B cell (primary cell): ENCODE data around the gene TFEC. TPM values are rescaled to one million over a fixed set of nuclear protein-coding genes. Genes with fewer than 3 reads are reported as not detected.

Experiments
- ATAC-seq: fragments of 200-7000 bp; cut with Tn5 transposase; one replicate; pipeline ENCODE4 v1.10.0; 2021; ENCODE audit warnings: low read depth, mild to moderate bottlenecking, moderate number of reproducible peaks, moderate library complexity
- CTCF ChIA-PET: fragments of 350-600 bp; sonication (Branson Sonifier 250); formaldehyde crosslinking; loops from one replicate; lab custom pipeline; 2021; ENCODE audit warnings: antibody characterized with exemption, inconsistent platforms; lab: Charles Lee
- POLR2A ChIA-PET: fragments of 350-600 bp; sonication (Branson Sonifier 250); formaldehyde crosslinking; loops from one replicate; lab custom pipeline; 2021; ENCODE audit warnings: antibody characterized with exemption; lab: Charles Lee
- DNase-seq: peaks from one replicate; pipeline ENCODE4 v3.0.0; 2013
- H2AFZ ChIP-seq: 2 replicates; pipeline ENCODE4 v1.6.1; 2012; ENCODE audit warnings: mild to moderate bottlenecking, low read depth, low read length; ENCODE audit not compliant: insufficient read depth, poor library complexity, severe bottlenecking
- H3K27ac ChIP-seq, 2 donors: 1 replicate in 1 of 2; 2 replicates in 1 of 2; pipeline ENCODE4 v1.5.1; 2012 to 2013; ENCODE audit warnings: low read length in 2 of 2, mild to moderate bottlenecking in 2 of 2, moderate library complexity in 1 of 2
- H3K27me3 ChIP-seq, 4 experiments: fragments of 200-600 bp in 1 of 4; sonication (generic) in 1 of 4; replicated peaks in 1 of 4; 1 replicate in 2 of 4; 2 replicates in 2 of 4; pipeline versions ENCODE4 v1.6.1 to v1.7.0; 2013 to 2016; ENCODE audit warnings: low read length in 3 of 4, mild to moderate bottlenecking in 2 of 4, mixed read lengths in 1 of 4, moderate library complexity in 1 of 4; ENCODE audit not compliant: insufficient read depth in 4 of 4, control insufficient read depth in 3 of 4; ENCODE audit errors: control extremely low read depth in 1 of 4
- H3K36me3 ChIP-seq, 2 experiments: replicated peaks in 1 of 2; 1 replicate in 1 of 2; 2 replicates in 1 of 2; pipeline versions ENCODE4 v1.6.1 to v1.7.1; 2013; ENCODE audit warnings: low read length in 1 of 2; ENCODE audit not compliant: insufficient read depth in 2 of 2, control insufficient read depth in 1 of 2; ENCODE audit errors: control extremely low read depth in 1 of 2, extremely low read depth in 1 of 2
- H3K4me1 ChIP-seq, 2 donors: fragments of 200-600 bp in 1 of 2; sonication (generic) in 1 of 2; 1 replicate in 1 of 2; 2 replicates in 1 of 2; pipeline versions ENCODE4 v1.5.1 to v1.6.1; 2013 to 2017; ENCODE audit warnings: low read length in 2 of 2; ENCODE audit not compliant: control insufficient read depth in 2 of 2, insufficient read depth in 2 of 2
- H3K4me2 ChIP-seq: replicated peaks from 2 replicates; pipeline ENCODE3; 2012; ENCODE audit warnings: mild to moderate bottlenecking, low read depth, low read length; ENCODE audit not compliant: poor library complexity, severe bottlenecking
- H3K4me3 ChIP-seq, 5 experiments: fragments of 200-600 bp in 1 of 5; sonication (generic) in 1 of 5; 1 replicate in 3 of 5; 2 replicates in 2 of 5; pipeline versions ENCODE4 v1.5.1 to v1.7.0; 2011 to 2016; ENCODE audit warnings: low read length in 4 of 5, mild to moderate bottlenecking in 4 of 5, low read depth in 2 of 5, control low read depth in 1 of 5, moderate library complexity in 1 of 5; ENCODE audit not compliant: insufficient read depth in 1 of 5; ENCODE audit errors: control extremely low read depth in 1 of 5, extremely low read depth in 1 of 5
- H3K79me2 ChIP-seq: fragments of 200-600 bp; sonication (generic); one replicate; pipeline ENCODE4 v1.6.0; 2016; ENCODE audit warnings: low read length; ENCODE audit not compliant: control insufficient read depth, insufficient read depth
- H3K9ac ChIP-seq: fragments of 200-600 bp; sonication (generic); 2 replicates; pipeline ENCODE4 v1.6.1; 2017; ENCODE audit warnings: mild to moderate bottlenecking, low read length, moderate library complexity
- H3K9me3 ChIP-seq, 3 donors: one replicate each; pipeline versions ENCODE4 v1.6.1 to v1.7.1; 2013; ENCODE audit warnings: low read length in 2 of 3; ENCODE audit not compliant: control insufficient read depth in 2 of 3, insufficient read depth in 1 of 3; ENCODE audit errors: control extremely low read depth in 1 of 3
- H4K20me1 ChIP-seq: 2 replicates; pipeline ENCODE4 v1.6.0; 2012; ENCODE audit warnings: mild to moderate bottlenecking, low read length; ENCODE audit not compliant: insufficient read depth, control insufficient read depth, poor library complexity, severe bottlenecking
- H3K27ac Mint-ChIP-seq: one replicate; pipeline ENCODE4 v1.8.0; 2021; ENCODE audit warnings: mixed read lengths
- H3K27me3 Mint-ChIP-seq: one replicate; pipeline ENCODE4 v1.8.0; 2021; ENCODE audit warnings: mixed read lengths
- H3K4me1 Mint-ChIP-seq: one replicate; pipeline ENCODE4 v1.8.0; 2021; ENCODE audit warnings: mixed read lengths
- H3K4me3 Mint-ChIP-seq: one replicate; pipeline ENCODE4 v1.8.0; 2021; ENCODE audit warnings: mixed read lengths
- H3K9me3 Mint-ChIP-seq: one replicate; pipeline ENCODE4 v1.8.0; 2022; ENCODE audit warnings: mixed read lengths; ENCODE audit not compliant: insufficient read depth
- EZH2 ChIP-seq: IDR thresholded peaks from 2 replicates; pipeline ENCODE4 v1.6.1; 2012; ENCODE audit warnings: borderline replicate concordance, low read depth, mild to moderate bottlenecking, moderate library complexity, low read length; ENCODE audit not compliant: insufficient read depth, poor library complexity, severe bottlenecking
- WGBS: methylation state at CpG from one replicate; pipeline ENCODE4 v1.1.5; 2013; ENCODE audit warnings: missing lambda C conversion rate; ENCODE audit not compliant: insufficient coverage; 5-methylcytosine and 5-hydroxymethylcytosine counted together
- intact Hi-C: fragments of 100-400 bp; cut with micrococcal nuclease; formaldehyde crosslinking; loops from one replicate; pipeline ENCODE4 v1.10.0; 2022
- polyA plus RNA-seq: library from polyadenylated mRNA; depleted of rRNA; stranded (reverse); fragments of >200 nt; gene quantifications from 2 replicates; pipeline ENCODE4 v1.2.3, GENCODE V29; 2012
- total RNA-seq, 2 donors: library from RNA; stranded (reverse); fragments of 120-200 nt in 1 of 2; gene quantifications; 1 replicate in 1 of 2; 2 replicates in 1 of 2; pipeline versions ENCODE4 v1.2.3 to v1.2.4, GENCODE V29; 2013 to 2022
- TF ChIP-seq, protein P1 (sequence below): fragments of 200-600 bp; IDR thresholded peaks from one replicate; pipeline ENCODE4 v1.8.0; 2022; ENCODE audit warnings: antibody characterized with exemption, mild to moderate bottlenecking

Gene TFEC
- total and polyA plus RNA-seq, 2 donors (not counting 1 experiment from before 2014, with no cell fraction given): 17.3 to 36.3 TPM

DNA sequence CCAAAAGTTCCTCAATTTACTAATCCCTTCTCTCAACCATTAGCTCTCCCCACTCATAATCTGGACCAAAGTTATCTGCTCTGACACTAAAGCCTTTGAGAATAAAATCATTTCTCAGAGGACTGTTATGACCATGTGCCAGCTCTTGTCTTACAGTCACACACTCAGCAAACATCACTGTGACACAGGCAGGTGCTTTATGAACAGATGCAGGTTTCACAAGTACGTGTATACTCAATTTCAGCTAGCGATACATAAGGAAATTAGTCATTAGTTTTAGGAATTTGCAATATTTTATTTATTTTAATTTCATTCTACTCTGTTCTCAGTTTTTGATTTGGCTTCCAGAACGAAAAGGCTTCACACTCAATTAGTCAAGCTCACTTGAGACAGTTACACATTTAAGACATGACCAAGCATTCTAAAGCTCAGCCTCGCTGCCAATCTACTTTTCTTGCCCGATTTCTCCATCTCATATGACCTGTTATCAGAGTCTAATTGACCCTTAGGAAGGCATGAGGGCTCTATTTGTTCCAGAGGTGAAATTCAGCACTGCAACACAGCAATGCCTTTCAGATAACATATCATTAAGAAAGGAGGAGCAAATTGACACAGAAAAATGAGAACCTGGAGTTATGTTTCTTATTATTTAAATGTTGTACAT lies 76.8 kb downstream of the TFEC start:
- POLR2A ChIA-PET: no interaction called here
- WGBS: no CpG with 5 or more reads among the region's 5 CpGs
- no peaks in the 10 kb centered on the region for H3K36me3 ChIP-seq
- no peaks in the 10 kb centered on the region for H3K79me2 ChIP-seq
- no peak overlapping the region for H3K4me3 Mint-ChIP-seq
- H3K27me3 Mint-ChIP-seq: no peaks in the 10 kb centered on the region
- no peak overlapping the region for H3K27ac Mint-ChIP-seq
- no peaks in the 10 kb centered on the region for H3K4me1 ChIP-seq
- H3K9ac ChIP-seq: no peak overlapping the region
- no peaks in the 10 kb centered on the region for H3K4me1 Mint-ChIP-seq
- CTCF ChIA-PET: no interaction called here
- DNase-seq (no peak), ATAC-seq (no peak)
- no peak overlapping the region for H3K27ac ChIP-seq
- H3K27me3 ChIP-seq: no peaks in the 10 kb centered on the region
- H3K9me3 Mint-ChIP-seq: no peaks in the 10 kb centered on the region
- no peak overlapping the region for H3K4me3 ChIP-seq
- intact Hi-C loops: no loop called here
- no peaks in the 10 kb centered on the region for H4K20me1 ChIP-seq
- H3K9me3 ChIP-seq: no peaks in the 10 kb centered on the region
- H2AFZ ChIP-seq: no peak overlapping the region
- TF ChIP-seq EZH2: no peak
- TF ChIP-seq, protein P1, sequence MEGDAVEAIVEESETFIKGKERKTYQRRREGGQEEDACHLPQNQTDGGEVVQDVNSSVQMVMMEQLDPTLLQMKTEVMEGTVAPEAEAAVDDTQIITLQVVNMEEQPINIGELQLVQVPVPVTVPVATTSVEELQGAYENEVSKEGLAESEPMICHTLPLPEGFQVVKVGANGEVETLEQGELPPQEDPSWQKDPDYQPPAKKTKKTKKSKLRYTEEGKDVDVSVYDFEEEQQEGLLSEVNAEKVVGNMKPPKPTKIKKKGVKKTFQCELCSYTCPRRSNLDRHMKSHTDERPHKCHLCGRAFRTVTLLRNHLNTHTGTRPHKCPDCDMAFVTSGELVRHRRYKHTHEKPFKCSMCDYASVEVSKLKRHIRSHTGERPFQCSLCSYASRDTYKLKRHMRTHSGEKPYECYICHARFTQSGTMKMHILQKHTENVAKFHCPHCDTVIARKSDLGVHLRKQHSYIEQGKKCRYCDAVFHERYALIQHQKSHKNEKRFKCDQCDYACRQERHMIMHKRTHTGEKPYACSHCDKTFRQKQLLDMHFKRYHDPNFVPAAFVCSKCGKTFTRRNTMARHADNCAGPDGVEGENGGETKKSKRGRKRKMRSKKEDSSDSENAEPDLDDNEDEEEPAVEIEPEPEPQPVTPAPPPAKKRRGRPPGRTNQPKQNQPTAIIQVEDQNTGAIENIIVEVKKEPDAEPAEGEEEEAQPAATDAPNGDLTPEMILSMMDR: no peak
- H3K4me2 ChIP-seq: no peak overlapping the region

DNA sequence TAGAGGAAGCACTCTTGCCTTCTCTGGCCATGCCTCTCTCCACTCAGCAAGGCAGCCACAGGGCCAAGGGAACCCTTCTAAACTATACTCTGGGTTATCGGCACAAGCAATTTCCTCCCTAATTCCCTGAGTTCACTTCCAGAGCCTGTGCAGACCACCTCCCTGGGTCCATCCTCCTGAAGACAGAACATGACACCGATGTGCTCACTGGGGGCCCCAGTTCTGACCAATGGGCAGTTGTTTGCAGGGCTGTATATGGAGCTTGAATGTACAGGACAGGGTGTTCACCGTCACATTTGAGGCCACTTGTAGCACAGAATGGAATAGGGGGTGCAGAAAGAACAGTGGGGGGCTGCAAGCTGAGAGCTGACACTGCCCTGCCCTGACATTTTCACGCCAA lies 77.7 kb downstream of the TFEC start:
- Histone ChIP-seq H3K9me3 (no peaks in the 10 kb centered on the region), H3K79me2 (no peaks in the 10 kb centered on the region), H3K4me3 (no peak overlapping the region), H3K27ac (no peak overlapping the region), H2AFZ (no peak overlapping the region), H3K4me2 (no peak overlapping the region), H3K4me1 (no peaks in the 10 kb centered on the region), H3K36me3 (no peaks in the 10 kb centered on the region), H4K20me1 (no peaks in the 10 kb centered on the region), H3K27me3 (no peaks in the 10 kb centered on the region), H3K9ac (no peak overlapping the region)
- no peak for DNase-seq
- 92% methylated on average over 3 of the region's 4 CpGs for WGBS
- Mint-ChIP-seq H3K27ac (no peak overlapping the region), H3K4me3 (no peak overlapping the region), H3K27me3 (no peaks in the 10 kb centered on the region), H3K9me3 (no peaks in the 10 kb centered on the region), H3K4me1 (no peaks in the 10 kb centered on the region)
- CTCF ChIA-PET: no interaction called here
- no peak for TF ChIP-seq EZH2
- TF ChIP-seq, protein P1: no peak
- intact Hi-C loops: no loop called here
- POLR2A ChIA-PET: no interaction called here
- ATAC-seq: no peak
